GM18508 (cell line): Measurements from ENCODE around the gene JARID2.

ENCODE experiments used
- ATAC-seq: cut with Tn5 transposase; IDR thresholded peaks from one replicate; pipeline ENCODE4 v1.9.1; 2021; ENCODE audit warnings: moderate number of reproducible peaks; ENCODE audit not compliant: insufficient read depth, unreplicated experiment

JARID2 gene

DNA sequence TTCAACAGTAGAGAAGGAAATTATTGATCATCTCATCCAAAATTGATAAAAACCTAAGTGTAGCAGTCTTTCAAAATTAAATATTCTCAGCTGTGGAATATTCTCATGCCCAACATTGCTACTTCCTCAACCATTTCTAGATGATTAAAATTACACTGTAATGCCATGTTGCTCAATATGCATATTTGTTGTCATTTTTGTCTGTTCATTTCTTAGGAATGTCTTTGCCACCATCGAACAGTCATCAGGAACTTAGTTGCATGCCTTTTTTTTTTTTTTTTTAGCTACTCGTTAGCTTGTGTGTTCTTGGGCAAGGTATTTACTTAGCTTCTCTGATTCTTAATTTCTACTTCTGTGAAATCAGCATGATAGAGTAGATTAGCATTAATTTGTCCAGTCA lies 228.3 kb downstream of the JARID2 start:
- ATAC-seq: no peak

DNA sequence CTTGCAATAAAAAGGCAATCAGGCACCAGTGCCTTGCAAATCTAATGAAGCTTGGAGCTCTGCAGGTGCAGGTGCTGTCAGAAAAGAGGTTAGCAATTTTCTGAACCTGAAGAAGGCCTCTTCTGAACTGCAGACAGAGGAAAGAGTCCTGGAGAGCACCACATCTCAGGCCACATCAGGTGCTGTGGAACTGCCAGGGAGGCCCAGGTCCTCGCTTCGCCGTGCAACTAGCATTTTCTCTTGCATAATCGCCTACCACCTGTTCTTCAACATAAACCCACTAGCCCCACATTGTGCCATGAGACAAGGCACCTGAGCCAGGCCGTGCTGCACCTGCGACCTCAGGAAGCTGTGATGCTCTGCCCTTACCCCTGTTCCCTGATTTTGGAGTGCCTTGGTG lies 229.4 kb downstream of the JARID2 start:
- ATAC-seq: no peak

DNA sequence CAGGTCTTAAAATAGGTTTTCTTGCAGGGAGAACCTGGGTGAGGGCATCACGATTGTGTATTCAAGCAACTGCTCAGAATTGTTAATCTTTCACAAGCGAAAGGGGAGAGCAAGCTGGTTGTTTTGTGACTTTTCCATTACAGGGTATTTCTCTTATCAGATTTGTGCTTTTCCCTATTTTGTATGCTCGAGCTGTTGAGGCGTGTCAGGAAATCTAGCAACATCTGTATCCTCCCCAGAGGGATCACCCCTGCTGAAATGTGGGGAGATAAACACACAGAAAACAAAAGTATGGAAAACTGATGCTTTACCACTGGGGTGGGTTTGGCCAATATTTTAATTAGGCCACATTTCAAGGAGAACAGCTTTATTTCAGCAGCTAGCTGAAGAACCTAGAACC lies 230.0 kb downstream of the JARID2 start:
- ATAC-seq: no peak

DNA sequence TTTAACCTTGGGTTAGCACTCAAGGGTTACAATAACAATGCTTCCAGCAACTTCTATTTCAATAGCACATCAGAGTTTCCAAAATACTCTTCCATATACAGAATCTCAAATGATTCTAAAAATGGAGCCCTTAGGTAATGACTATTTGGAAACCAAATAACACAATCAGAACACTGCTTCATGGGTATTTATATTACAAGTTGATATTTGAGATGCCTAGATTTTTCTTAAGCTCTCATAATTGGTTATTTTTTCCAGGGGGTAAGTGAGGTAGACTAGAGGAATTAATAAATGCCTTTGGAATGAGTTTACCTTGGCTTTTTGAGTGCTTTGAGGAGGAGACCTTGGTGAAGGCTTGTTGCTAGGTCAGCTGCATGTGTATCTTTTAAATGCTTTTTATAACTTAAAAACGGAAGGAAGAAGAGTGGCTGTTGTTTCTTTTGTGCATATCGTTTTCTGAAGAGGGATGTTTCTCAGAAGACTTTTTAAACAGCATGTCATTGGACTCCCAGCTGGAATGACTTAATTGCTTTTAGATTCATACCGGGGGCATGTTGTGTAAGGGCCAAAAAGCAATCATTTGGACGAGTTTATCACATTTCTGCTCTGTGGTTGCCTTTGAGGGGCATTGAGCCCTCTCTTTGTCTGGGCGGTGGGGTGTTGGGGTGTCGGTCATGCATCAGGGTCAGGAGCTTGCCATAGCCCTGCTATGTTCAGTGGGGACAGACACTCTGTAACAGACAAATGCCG lies 230.9 kb downstream of the JARID2 start:
- no peak for ATAC-seq

DNA sequence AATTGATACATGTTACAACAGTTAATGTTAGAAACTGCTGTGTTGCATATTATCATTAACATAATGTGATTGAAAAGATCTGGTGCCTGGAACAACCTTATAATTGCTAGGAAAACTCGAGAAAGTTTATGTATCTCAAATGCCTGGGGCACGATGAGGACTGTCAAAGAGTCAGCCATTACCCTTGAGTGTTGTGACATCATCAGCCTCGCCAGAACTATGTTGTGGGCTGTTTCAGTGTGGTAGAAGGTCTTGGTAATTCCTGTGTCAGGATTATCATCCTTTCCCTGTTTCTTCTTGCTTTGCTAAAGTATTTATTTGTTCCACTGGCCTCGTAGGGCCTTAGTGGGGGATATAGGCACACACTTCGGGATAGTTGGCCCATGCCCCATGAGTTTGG lies 231.9 kb downstream of the JARID2 start:
- ATAC-seq: no peak

DNA sequence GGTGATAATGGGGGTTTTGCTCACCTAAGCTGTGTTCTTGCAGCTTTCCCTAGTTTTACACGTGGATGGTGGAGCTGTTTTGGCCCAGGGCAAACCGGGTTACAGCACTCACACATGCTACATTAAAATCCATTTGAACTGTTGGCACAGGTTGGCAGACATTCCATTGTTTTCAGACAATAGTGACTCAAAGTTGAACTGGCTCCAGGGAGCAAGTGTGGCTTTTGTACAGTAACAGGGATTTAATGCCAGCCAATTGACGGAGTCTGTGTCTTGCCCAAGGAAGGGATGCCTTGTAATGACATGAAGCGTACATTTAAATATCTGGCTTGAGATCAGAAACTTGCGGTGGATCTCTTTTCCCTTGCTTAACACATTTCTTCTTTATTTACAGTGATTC lies 233.9 kb downstream of the JARID2 start:
- ATAC-seq: no peak

DNA sequence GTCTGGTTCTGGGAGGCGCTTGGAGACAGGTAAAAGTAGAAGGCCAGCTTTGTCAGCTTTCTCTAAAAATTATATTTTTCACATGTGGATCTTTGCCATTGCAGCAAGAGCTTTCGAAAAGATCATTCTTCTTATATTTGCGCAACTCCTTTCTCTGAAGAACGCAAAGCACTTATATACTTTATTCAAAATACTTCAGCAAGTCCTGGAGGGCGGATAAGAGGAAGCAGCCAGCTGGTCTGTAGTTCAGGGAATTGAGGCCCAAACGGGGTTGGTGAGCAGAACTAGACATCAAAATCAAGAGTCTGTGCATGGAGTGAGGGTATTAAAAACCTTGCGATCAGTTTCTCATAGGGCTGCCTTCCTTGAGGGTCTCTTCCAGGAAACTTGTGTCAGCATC lies 234.7 kb downstream of the JARID2 start:
- ATAC-seq: no peak

DNA sequence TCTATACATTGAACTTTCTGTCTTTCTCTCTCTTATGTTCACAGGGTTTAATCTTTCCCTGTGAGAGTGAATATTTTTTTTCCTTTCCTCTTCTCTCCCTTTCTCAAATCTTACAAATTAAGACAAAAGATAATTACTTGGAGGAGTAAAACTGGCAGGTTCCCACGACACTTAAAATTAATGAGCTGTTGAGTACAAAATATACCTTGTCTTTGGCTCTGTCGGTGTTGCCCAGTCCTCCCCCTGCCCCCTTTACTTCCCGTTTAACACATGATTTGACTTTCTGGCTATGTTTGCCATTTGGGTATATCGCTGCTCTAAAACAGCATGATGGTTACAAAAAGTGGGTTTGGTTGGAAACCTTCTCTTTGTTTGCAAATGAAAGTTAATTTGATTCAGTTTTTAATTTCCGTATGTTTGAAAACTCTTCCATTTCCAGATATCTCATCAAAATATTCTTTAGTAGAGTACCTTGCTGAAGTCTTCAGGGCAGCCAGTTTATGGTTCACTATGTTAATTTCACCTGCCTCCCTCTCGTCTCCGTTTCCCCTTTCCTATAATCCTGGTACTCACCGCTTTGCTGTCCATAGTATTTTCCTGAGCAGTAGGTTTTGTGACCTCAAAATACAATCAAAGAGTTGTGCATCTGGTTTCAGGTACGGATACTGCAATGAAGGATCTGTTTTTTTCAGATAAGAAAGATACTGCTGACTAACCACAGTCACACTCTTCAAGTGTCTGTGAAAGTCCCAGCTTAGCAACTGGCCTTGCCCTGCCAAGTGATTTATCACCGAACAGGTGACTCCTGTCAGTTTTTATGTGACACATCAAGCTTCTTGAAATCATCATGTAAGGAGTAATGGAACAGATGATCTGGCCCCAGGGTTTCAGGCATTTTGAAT lies 235.8 kb downstream of the JARID2 start:
- no peak for ATAC-seq

DNA sequence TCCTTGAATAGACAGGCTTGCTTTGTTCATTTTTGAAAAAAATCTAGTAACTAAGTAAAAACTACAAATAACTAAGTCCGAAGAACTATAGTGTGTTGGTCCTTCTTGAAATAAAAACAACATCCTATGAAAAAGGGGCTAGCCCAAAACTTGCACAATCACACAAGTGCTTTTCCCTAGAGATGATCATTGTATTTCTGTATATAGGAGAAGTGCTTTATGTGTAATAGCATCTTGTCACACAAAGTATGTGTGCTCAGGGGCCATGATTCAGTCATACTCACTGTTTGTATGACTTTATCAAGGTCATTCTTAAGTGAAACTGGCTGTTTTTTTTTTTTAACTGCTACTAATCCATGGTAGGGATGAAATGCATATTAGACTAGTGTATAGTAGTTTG lies 237.2 kb downstream of the JARID2 start:
- no peak for ATAC-seq

DNA sequence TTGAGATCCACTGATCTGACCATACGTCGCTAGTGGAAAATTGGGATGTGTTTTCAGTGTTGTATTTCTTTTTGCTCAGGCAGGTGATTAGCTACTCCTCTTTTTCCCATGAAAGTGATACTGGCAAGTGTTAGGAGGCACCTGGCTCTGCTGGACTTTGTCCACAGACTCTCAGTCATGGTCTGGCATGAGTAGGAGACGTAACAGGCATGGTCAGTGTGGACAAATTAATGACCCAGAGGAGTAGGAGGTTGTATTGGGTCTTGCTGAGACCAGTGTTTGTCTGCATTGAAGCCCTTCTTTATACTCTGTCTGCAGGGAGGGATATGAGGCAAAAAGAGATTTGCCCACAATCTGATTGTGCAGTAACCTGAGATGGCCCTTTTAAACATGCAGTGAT lies 238.3 kb downstream of the JARID2 start:
- ATAC-seq: no peak

DNA sequence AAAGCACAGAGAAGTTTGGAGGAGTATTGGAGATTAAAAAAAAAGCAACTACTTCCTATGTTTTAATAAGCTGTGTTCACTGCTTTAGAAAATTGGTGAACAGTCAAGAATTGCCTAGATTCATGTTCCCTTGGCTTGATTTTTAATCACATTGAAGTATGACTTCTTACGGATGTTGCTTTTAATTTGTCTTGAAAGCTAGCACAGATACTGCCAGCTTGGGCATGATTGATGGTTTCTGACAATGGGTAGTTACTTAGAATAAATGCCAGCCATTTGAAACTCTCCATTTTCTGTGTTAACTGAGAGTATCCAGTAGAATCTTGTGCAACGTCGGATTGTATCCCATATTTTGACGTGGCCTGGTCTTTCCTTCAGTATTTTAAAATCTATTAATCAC lies 239.0 kb downstream of the JARID2 start:
- ATAC-seq: no peak

DNA sequence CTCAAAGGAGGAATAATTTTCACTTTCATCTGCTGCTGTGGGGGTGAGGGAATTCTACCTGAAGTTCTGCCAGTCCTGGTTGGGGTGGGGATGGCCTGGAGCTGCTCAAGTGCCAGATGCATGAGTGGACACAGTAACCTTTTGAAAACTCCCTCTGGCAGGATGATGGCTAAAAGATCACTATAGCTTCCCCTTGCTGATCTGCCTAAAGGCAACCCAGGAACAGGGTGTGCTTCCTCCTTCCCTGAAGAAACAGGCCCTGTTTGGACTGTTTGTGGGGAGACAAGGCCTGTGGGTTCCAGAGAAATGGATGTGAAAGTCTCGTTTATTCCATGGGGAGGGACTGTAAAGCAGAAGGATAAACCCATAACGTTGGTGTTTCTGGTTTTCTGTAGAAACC lies 240.1 kb downstream of the JARID2 start:
- ATAC-seq: no peak

DNA sequence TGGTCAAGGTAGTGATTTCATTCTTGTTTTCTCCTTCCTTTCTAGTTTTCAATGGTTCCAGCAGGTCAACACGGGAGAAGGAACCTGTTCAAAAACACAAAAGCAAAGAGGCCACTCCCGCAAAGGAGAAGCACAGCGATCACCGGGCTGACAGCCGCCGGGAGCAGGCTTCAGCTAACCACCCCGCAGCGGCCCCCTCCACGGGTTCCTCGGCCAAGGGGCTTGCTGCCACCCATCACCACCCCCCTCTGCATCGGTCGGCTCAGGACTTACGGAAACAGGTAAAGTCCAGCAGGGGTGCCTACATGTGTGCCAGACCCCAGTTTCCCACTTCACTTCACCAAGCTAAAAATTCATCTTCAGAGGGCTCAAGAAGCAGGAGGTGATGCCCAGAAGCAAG lies 241.4 kb downstream of the JARID2 start:
- ATAC-seq: no peak

DNA sequence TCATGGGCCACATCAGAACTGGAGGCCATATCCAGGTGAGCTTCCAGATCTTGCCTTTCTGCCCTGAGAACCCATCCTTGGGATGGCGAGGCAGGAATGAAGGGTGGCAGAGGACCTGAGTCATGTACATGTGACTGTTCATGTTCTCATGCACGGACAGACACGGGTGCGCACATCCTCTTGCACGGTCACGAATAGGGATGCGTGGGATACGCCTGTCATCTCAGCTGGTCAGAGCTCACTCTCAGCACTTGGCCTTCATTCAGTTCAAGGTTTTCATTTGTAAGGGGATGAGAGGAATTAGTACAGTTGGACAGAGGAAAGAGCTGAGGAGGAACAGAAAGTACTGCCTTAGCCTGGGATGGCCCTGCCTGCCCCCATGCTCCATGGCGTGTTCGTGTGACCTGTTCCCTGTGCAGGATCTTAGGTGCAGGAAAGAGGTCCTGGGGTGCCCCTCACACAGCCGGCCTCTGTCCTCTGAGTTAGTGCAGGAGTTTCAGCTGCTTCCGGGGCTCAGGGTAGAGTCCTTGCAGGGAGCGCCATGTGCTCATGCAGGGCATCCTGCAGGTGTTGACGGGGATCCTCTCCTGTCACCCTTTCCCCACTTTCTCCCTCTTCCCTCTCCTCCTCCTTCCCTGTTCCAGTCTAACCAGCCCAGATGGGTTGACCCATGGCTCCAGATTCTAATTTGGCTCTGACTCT lies 243.5 kb downstream of the JARID2 start:
- no peak for ATAC-seq

DNA sequence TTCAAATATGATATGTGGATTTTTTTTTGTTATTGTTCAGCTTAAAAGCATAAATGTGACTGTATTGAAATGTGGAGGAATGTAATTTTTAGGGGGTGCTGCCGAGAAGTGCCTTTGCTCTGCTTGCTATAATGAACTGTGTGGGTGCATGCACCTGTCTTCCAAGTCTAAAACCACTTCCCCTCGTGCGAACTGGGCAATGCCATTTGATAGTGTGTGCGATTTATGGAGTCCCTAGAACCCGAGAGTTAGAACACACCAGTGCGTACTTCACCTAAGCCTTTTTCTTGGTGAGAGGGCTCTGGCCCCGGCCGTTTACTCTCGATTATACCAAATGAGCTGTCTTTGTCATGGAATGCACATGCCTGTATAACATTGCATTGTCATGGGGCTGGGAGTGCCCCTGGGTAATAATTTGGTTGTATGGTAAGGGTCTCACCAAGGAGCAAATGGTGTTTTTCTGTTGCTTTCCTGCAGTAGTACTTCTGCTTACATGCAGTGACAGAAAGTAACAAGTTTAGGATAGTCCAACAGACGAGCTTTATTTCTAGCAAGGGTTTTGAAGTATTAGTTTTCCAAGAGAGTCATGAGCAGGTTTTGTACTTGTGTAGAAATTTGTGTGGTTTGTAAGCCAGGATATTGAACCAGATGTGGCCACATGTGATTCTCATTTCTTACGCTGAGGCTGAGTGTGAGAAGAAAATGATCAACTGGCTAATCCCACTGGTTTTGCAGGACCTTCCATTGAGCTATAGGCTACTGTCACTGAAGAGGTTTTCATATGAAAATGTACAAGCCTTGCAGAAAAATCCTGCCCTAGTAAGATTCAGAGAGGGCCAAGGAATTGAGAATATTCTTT lies 244.6 kb downstream of the JARID2 start:
- no peak for ATAC-seq

DNA sequence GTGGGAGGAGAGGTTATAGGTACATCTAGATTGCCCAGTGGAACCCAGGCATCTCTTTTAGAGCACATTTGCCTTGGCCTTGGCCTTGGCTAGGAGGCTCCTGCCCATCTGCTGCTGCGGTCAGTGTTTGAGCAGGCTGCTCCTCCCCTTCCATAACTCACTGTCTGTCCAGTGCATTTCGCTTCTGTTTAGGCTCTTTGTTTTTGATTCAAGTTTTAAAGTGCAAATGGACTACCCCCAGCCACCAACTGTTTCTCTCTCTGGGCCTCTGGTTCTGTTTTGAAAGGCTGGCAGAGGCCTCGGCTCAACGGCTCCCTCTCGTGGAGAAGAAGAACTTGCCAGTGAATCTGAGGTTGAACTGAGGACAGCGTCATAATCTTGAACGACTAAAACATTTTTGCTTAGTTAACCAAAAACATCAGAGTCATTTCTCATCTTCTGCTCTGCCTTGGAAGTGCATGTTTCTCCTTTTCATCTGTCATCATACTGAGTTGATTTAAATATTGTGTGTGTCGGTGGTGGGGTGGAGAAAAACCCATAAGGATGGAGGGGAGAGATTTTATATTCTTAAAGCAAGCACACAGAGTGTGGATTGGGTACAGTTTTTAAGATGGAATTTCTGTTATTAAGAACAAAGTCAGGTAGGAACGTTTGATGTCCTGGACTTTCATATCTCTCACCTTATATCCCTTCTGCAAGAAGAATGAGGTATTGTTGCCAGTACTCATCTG lies 245.6 kb downstream of the JARID2 start:
- ATAC-seq: no peak

DNA sequence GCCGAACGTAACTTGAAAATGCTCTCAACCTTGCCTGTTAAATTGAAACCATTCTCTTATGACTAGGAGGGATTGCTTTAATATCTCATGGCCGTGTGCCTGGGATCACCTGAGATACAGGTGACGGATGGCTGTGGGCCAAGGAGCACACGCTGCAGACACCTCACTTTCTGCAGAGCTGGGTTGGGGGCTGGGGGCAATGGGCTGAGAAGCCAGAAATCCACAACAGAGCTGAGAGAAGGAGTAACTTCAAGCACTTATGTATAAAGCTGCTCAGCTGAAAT lies 246.1 kb downstream of the JARID2 start:
- no peak for ATAC-seq

DNA sequence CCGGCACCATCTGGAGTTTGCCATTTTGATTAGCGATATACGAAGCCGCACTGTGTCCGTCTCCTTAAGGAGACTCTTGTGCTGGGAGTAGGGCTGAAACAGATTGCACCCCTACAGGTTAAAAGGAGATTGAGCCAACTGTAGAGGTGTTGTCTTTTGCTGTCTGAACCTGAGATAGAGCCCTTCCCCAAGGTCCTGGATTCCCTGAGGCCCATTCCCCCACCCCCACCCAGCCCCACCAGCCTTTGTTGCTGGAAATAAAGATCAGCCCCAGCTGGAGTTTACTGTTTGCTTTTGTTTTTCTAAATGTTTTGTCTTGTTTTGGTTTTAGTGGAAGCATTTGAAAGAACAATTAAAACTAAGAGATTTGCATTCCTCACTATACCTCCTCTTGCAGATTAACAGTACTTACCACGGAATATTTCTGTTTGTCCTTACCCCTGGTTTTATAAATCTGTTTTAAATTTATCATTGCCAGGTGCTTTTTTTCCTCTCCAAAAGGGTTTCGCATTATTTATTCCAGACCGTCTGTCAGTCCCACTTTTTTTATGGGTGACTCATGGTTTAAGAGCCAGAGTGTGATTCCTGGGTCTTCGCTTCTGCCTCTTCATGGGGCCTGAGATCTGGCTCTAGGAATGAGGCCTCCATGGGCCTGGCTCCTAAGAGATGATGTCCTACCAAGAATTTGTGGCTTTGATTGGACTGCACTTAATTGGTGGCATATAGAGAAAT lies 247.7 kb downstream of the JARID2 start:
- ATAC-seq: no peak

DNA sequence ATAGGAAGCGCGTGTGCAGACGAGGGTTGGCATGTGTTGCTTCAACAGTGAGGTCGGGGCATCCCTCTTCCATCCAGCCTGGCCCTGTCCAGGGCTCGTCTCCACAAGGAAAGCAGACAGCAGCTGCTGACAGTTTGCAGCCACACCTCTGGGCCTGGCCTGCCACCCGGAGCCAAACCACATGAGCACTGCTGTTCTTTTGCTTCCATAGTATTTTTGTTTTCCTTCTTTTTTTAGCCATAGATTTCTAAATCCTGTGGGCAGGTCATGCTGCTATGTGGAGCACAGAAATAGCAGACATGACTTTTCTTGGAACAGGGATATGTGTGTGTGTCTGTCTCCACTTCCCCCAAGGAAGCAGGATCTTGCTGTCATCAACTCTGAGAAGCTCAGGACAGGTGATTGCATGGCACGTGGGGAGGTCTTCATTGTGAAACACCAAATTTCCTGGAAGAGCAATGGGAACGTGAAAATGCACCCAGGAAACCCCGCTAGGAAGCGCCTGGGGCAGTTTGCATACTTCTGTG lies 249.6 kb downstream of the JARID2 start:
- no peak for ATAC-seq
